ENCODE results near the gene FBXO5.
"Not testable (repeated sequence)": the region's sequence is repeated elsewhere in the genome, so short reads cannot be mapped to it uniquely, and the experiment has no call there.

DNA sequence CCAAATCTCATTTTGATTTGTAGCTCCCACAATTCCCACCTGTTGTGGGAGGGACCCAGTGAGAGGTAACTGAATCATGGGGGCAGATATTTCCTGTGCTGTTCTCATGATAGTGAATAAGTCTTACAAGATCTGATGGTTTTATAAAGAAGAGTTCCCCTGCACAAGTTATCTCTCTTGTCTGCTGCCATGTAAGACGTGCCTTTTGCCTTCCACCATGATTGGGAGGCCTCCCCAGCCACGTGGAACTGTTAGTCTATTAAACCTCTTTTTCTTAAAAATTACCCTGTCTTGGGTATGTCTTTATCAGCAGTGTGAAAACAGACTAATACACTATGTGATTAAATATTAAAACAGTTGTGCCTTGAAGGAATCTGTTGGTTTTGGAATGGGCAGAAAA is 16.7 kb upstream of the FBXO5 start:
- TF ChIP-seq POLR2A, EP300 (IDR thresholded peaks at IDR 0.05): not testable (repeated sequence)
- TF ChIP-seq, protein P1, sequence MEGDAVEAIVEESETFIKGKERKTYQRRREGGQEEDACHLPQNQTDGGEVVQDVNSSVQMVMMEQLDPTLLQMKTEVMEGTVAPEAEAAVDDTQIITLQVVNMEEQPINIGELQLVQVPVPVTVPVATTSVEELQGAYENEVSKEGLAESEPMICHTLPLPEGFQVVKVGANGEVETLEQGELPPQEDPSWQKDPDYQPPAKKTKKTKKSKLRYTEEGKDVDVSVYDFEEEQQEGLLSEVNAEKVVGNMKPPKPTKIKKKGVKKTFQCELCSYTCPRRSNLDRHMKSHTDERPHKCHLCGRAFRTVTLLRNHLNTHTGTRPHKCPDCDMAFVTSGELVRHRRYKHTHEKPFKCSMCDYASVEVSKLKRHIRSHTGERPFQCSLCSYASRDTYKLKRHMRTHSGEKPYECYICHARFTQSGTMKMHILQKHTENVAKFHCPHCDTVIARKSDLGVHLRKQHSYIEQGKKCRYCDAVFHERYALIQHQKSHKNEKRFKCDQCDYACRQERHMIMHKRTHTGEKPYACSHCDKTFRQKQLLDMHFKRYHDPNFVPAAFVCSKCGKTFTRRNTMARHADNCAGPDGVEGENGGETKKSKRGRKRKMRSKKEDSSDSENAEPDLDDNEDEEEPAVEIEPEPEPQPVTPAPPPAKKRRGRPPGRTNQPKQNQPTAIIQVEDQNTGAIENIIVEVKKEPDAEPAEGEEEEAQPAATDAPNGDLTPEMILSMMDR (IDR thresholded peaks at IDR 0.05), result not testable (repeated sequence)

Data from ovary (tissue), 3 donors.